Nephron progenitor cell (in vitro differentiated cells): ENCODE measurements around the gene NFAT5.

Experiments used
- DNase-seq: peaks from one replicate; pipeline ENCODE4 v3.0.0; 2021
- H3K27ac Mint-ChIP-seq: 2 replicates; pipeline ENCODE4 v1.8.0; 2021; ENCODE audit warnings: mild to moderate bottlenecking, moderate library complexity, mixed read lengths
- H3K27me3 Mint-ChIP-seq: 2 replicates; pipeline ENCODE4 v1.8.0; 2021; ENCODE audit warnings: mild to moderate bottlenecking, low read depth, mixed read lengths; ENCODE audit not compliant: poor library complexity
- H3K36me3 Mint-ChIP-seq: 2 replicates; pipeline ENCODE4 v1.8.0; 2021; ENCODE audit warnings: low read depth, mixed read lengths
- H3K4me1 Mint-ChIP-seq: 2 replicates; pipeline ENCODE4 v1.8.0; 2021; ENCODE audit warnings: mixed read lengths
- H3K4me3 Mint-ChIP-seq: 2 replicates; pipeline ENCODE4 v1.8.0; 2021; ENCODE audit warnings: mild to moderate bottlenecking, moderate library complexity, mixed read lengths
- H3K9me3 Mint-ChIP-seq: 2 replicates; pipeline ENCODE4 v1.8.0; 2021; ENCODE audit warnings: mild to moderate bottlenecking, moderate library complexity, mixed read lengths
- CTCF ChIP-seq: fragments of 200-600 bp; sonication (generic); IDR thresholded peaks from 2 replicates; pipeline ENCODE4 v1.5.0; 2021; ENCODE audit warnings: antibody characterized with exemption

NFAT5 gene

DNA sequence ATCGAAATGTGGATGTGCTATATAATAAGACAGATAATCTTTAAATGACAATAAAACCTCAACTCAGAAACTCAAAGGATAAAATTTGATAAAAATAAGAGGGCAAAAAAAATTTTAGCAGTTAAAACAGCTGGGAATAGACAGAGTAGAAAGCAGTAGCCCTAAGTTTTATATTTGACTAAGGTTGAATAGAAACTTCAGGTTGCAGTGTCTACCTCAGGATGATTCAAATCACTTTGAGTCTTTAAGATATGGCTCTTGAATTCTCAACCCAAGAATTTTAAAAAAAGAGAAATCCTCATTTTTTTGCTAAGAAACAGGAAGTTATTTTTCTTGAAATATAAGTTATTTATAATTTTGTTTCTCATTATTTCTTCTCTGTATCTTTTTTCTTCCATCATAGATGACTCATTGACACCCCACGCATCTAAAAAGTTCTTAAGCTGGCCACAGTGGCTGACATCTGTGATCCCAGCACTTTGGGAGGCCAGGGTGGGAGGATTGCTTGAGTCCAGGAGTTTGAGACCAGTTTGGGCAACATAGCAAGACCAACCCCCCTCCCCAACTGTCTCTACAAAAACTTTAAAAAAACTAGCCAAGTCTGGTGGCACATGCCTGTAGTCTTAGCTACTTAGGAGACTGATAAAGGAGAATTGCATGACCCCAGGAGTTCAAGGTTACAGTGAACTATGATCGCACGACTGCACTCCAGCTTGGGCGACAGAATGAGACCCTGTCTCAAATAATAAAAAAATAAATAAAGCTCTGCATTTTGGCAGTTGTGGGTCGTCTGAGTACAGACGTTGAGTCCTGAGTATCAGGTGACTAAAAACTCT, 23.9 kb downstream of the NFAT5 start:
- Mint-ChIP-seq H3K36me3 (peaks cover 15% of the 10 kb centered on the region), H3K9me3 (no peaks in the 10 kb centered on the region), H3K27me3 (no peaks in the 10 kb centered on the region), H3K4me1 (no peaks in the 10 kb centered on the region), H3K27ac (peak overlapping the region; percentile 68), H3K4me3 (no peak overlapping the region)
- no peak for TF ChIP-seq CTCF
- DNase-seq, result no peak

DNA sequence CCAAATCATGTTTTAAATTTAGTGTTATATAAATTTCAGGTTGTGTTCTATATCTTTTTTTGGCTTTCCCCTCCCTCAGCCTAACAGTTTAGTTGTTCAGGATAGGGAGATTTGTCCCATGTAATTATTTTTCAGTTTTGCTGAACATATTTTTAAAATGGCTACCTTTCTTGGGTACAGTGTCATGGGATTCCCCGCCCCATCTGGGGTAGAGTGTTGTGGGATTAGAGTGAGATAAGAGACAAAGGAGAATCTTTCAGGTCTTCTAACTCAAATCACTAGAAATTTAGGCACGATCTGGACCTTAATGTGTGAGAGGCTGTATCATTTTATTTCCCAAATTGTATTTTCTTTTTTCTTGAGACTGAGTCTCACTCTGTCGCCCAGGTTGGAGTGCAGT, 24.8 kb downstream of the NFAT5 start:
- Mint-ChIP-seq H3K27ac (peak overlapping the region; percentile 79), H3K9me3 (no peaks in the 10 kb centered on the region), H3K36me3 (peaks cover 11% of the 10 kb centered on the region), H3K4me3 (no peak overlapping the region), H3K4me1 (no peaks in the 10 kb centered on the region), H3K27me3 (no peaks in the 10 kb centered on the region)
- no peak for TF ChIP-seq CTCF
- DNase-seq, result no peak

DNA sequence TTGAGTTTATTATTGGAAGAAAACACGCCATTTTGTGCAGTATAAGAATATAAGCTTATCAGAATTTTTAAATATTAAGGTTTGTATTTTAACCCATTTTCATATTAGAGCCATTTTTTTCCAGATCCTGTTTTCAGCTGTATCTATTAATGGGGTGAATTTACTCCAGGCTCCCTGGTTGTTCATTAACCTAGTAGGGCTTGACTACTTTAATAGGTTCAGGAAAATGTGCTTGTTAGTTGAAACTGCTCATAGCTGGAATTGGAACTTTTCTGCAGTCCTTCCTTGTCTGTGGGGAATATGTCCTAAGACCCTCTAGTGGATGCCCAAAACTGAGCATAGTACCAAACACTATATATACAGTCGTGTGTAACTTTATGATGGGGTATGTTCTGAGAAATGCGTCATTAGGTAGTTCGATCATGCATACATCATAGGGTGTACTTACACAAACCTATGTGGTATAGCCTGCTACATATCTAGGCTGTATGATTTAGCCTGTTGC, 28.0 kb downstream of the NFAT5 start:
- peaks cover 5% of the 10 kb centered on the region for H3K36me3 Mint-ChIP-seq
- no peaks in the 10 kb centered on the region for H3K9me3 Mint-ChIP-seq
- H3K4me3 Mint-ChIP-seq, result no peak overlapping the region
- no peak for TF ChIP-seq CTCF
- H3K4me1 Mint-ChIP-seq, result no peaks in the 10 kb centered on the region
- H3K27me3 Mint-ChIP-seq, result no peaks in the 10 kb centered on the region
- no peak overlapping the region for H3K27ac Mint-ChIP-seq
- DNase-seq, result no peak

- Mint-ChIP-seq H3K27ac (no peak overlapping the region), H3K36me3 (peaks cover 5% of the 10 kb centered on the region), H3K9me3 (no peaks in the 10 kb centered on the region), H3K27me3 (no peaks in the 10 kb centered on the region), H3K4me1 (no peaks in the 10 kb centered on the region), H3K4me3 (no peak overlapping the region)
- DNase-seq, result no peak
- no peak for TF ChIP-seq CTCF
Measured at GRCh38 chr16:69595127-69596036, 29.6 kb downstream of the NFAT5 start.

- Mint-ChIP-seq H3K9me3 (no peaks in the 10 kb centered on the region), H3K27me3 (no peaks in the 10 kb centered on the region), H3K4me3 (no peak overlapping the region), H3K4me1 (no peaks in the 10 kb centered on the region), H3K36me3 (peaks cover 5% of the 10 kb centered on the region), H3K27ac (peak overlapping the region; percentile 1)
- TF ChIP-seq CTCF, result no peak
- DNase-seq, result no peak
Measured at GRCh38 chr16:69596801-69597200, 31.0 kb downstream of the NFAT5 start.
